OCI-LY1 (cell line): ENCODE measurements around the gene HAS3.

Experiments
- H2AFZ ChIP-seq: fragments of 200-600 bp; sonication (generic), shearing (Covaris generic); 2 replicates; pipeline ENCODE4 v1.6.0; 2014; ENCODE audit warnings: antibody characterized with exemption, mild to moderate bottlenecking, low read length
- H3F3A ChIP-seq: fragments of 200-600 bp; sonication (generic), shearing (Covaris generic); 2 replicates; pipeline ENCODE4 v1.6.0; 2014; ENCODE audit warnings: mild to moderate bottlenecking, antibody characterized with exemption, low read length, moderate library complexity; ENCODE audit not compliant: insufficient read depth
- H3K27ac ChIP-seq: fragments of 200-600 bp; sonication (generic); 2 replicates; pipeline ENCODE4 v1.5.1; 2014; ENCODE audit warnings: low read length, mixed run types, mild to moderate bottlenecking, low read depth; ENCODE audit not compliant: poor library complexity, severe bottlenecking
- H3K27me3 ChIP-seq: fragments of 200-600 bp; sonication (generic); 2 replicates; pipeline ENCODE4 v1.6.0; 2014; ENCODE audit warnings: antibody characterized with exemption, mild to moderate bottlenecking, low read length, moderate library complexity; ENCODE audit not compliant: insufficient read depth
- H3K36me3 ChIP-seq: fragments of 200-600 bp; sonication (generic); 2 replicates; pipeline ENCODE4 v1.6.1; 2014; ENCODE audit warnings: mild to moderate bottlenecking, antibody characterized with exemption, low read length, moderate library complexity, mixed read lengths; ENCODE audit not compliant: insufficient read depth
- H3K4me1 ChIP-seq: fragments of 200-600 bp; sonication (generic); 2 replicates; pipeline ENCODE4 v1.5.1; 2014; ENCODE audit warnings: mild to moderate bottlenecking, low read length, moderate library complexity; ENCODE audit not compliant: insufficient read depth, severe bottlenecking
- H3K4me2 ChIP-seq: fragments of 200-600 bp; sonication (generic), shearing (Covaris generic); 2 replicates; pipeline ENCODE4 v1.6.1; 2014; ENCODE audit warnings: low read length
- H3K4me3 ChIP-seq: fragments of 200-600 bp; sonication (generic); 2 replicates; pipeline ENCODE4 v1.5.1; 2014; ENCODE audit warnings: low read length, low read depth, mild to moderate bottlenecking, mixed read lengths; ENCODE audit not compliant: poor library complexity, severe bottlenecking
- H3K79me2 ChIP-seq: fragments of 200-600 bp; shearing (Covaris generic); 2 replicates; pipeline ENCODE4 v1.6.1; 2016; ENCODE audit warnings: mixed run types, low read length, mixed read lengths; ENCODE audit not compliant: insufficient read depth
- H3K9ac ChIP-seq: fragments of 200-600 bp; sonication (generic), shearing (Covaris generic); 2 replicates; pipeline ENCODE4 v1.6.1; 2014; ENCODE audit warnings: mild to moderate bottlenecking, low read length, mixed read lengths
- H3K9me2 ChIP-seq: fragments of 200-600 bp; sonication (generic), shearing (Covaris generic); 2 replicates; pipeline ENCODE4 v1.6.1; 2014; ENCODE audit warnings: low read depth, mild to moderate bottlenecking, low read length, mixed read lengths
- H3K9me3 ChIP-seq: fragments of 200-600 bp; shearing (Covaris generic); 2 replicates; pipeline ENCODE4 v1.6.1; 2014; ENCODE audit warnings: low read length, mixed read lengths
- H4K20me1 ChIP-seq: fragments of 200-600 bp; sonication (generic), shearing (Covaris generic); 2 replicates; pipeline ENCODE4 v1.6.0; 2016; ENCODE audit warnings: mild to moderate bottlenecking, low read length; ENCODE audit not compliant: insufficient read depth
- EZH2 ChIP-seq: fragments of 200-600 bp; sonication (generic), shearing (Covaris generic); IDR thresholded peaks from 2 replicates; pipeline ENCODE4 v1.8.0; 2017; ENCODE audit warnings: borderline replicate concordance, mixed run types, mild to moderate bottlenecking, antibody characterized with exemption, low read length, moderate library complexity, mixed read lengths
- TF ChIP-seq, protein P1 (sequence below): fragments of 200-600 bp; sonication (generic), shearing (Covaris generic); IDR thresholded peaks from 2 replicates; pipeline ENCODE4 v1.5.1; 2017; ENCODE audit warnings: mild to moderate bottlenecking, antibody characterized with exemption, low read length, moderate library complexity, mixed read lengths

Gene HAS3

DNA sequence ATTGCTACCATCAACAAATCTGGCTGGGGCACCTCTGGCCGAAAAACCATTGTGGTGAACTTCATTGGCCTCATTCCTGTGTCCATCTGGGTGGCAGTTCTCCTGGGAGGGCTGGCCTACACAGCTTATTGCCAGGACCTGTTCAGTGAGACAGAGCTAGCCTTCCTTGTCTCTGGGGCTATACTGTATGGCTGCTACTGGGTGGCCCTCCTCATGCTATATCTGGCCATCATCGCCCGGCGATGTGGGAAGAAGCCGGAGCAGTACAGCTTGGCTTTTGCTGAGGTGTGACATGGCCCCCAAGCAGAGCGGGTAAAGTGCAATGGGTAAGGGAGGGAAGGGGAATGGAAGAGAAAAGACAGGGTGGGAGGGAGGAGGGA, 9.5 kb downstream of the HAS3 start:
- Histone ChIP-seq H2AFZ (no peak overlapping the region), H3K9me3 (no peaks in the 10 kb centered on the region), H3K27me3 (no peaks in the 10 kb centered on the region), H3K4me2 (no peak overlapping the region), H3K79me2 (no peaks in the 10 kb centered on the region), H3K27ac (no peak overlapping the region), H3K9ac (no peak overlapping the region), H4K20me1 (no peaks in the 10 kb centered on the region), H3K4me3 (no peak overlapping the region), H3K9me2 (no peaks in the 10 kb centered on the region), H3K36me3 (peaks cover 35% of the 10 kb centered on the region), H3F3A (no peaks in the 10 kb centered on the region), H3K4me1 (no peaks in the 10 kb centered on the region)
- TF ChIP-seq, protein P1, sequence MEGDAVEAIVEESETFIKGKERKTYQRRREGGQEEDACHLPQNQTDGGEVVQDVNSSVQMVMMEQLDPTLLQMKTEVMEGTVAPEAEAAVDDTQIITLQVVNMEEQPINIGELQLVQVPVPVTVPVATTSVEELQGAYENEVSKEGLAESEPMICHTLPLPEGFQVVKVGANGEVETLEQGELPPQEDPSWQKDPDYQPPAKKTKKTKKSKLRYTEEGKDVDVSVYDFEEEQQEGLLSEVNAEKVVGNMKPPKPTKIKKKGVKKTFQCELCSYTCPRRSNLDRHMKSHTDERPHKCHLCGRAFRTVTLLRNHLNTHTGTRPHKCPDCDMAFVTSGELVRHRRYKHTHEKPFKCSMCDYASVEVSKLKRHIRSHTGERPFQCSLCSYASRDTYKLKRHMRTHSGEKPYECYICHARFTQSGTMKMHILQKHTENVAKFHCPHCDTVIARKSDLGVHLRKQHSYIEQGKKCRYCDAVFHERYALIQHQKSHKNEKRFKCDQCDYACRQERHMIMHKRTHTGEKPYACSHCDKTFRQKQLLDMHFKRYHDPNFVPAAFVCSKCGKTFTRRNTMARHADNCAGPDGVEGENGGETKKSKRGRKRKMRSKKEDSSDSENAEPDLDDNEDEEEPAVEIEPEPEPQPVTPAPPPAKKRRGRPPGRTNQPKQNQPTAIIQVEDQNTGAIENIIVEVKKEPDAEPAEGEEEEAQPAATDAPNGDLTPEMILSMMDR = no peak
- no peak for TF ChIP-seq EZH2

DNA sequence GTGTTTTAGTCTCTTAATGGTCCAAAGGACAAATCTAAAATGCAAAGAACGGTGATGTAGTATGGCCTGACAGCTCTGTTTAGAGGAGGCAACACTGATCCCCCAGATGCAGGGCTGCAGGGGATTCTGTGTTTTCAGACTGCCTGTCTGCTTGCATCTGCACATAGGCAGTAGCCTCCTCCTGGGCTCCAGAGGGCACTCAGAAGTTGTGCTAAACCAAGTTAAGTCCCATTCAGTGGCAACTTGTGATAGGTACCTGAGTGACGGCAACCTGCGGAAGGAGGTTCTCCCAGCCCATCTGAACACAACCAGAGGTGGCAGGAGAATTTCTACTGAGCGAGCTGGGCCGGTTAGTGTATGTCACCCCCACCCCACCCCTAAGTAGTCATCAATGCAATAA, 9.9 kb downstream of the HAS3 start:
- H3K27me3 ChIP-seq = no peaks in the 10 kb centered on the region
- no peaks in the 10 kb centered on the region for H3K9me2 ChIP-seq
- no peaks in the 10 kb centered on the region for H3K79me2 ChIP-seq
- no peaks in the 10 kb centered on the region for H3K9me3 ChIP-seq
- H3F3A ChIP-seq = no peaks in the 10 kb centered on the region
- no peak overlapping the region for H3K9ac ChIP-seq
- H2AFZ ChIP-seq = no peak overlapping the region
- no peak overlapping the region for H3K27ac ChIP-seq
- H3K36me3 ChIP-seq = peaks cover 39% of the 10 kb centered on the region
- no peaks in the 10 kb centered on the region for H4K20me1 ChIP-seq
- H3K4me1 ChIP-seq = no peaks in the 10 kb centered on the region
- H3K4me2 ChIP-seq = no peak overlapping the region
- TF ChIP-seq, protein P1 = no peak
- no peak for TF ChIP-seq EZH2
- H3K4me3 ChIP-seq = no peak overlapping the region

DNA sequence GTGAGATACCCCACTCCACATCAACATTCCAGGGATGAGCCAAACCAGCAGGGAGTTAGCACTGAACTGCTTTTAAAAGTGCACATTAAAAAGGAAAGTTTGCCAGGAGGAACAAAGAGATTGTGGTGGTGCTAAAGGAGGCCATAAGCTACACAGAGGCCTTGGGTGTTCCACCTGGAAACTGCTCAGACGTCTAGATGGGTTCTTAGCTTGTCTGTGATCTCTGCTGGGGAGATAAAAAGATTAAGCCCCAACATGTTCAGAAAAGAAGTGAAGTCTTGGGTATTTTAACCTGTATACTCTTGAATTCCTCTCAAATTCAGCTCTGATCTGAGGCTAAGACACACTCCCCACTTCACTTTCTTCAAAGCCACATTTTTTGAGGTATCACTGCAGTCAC, 10.4 kb downstream of the HAS3 start:
- no peak overlapping the region for H3K4me2 ChIP-seq
- no peak overlapping the region for H3K9ac ChIP-seq
- TF ChIP-seq, protein P1 = no peak
- no peak for TF ChIP-seq EZH2
- no peaks in the 10 kb centered on the region for H3F3A ChIP-seq
- no peaks in the 10 kb centered on the region for H3K9me3 ChIP-seq
- H4K20me1 ChIP-seq = no peaks in the 10 kb centered on the region
- no peaks in the 10 kb centered on the region for H3K79me2 ChIP-seq
- no peaks in the 10 kb centered on the region for H3K27me3 ChIP-seq
- H3K27ac ChIP-seq = no peak overlapping the region
- H3K4me1 ChIP-seq = no peaks in the 10 kb centered on the region
- H3K9me2 ChIP-seq = no peaks in the 10 kb centered on the region
- no peak overlapping the region for H3K4me3 ChIP-seq
- H2AFZ ChIP-seq = no peak overlapping the region
- H3K36me3 ChIP-seq = peaks cover 44% of the 10 kb centered on the region
